Prostate gland (tissue), 2 donors: ENCODE measurements around the gene ARHGAP44. TPM values are rescaled to one million over a fixed set of nuclear protein-coding genes. Genes with fewer than 3 reads are reported as not detected.

Experiments
- DNase-seq: peaks from one replicate; pipeline ENCODE4 v3.0.0-alpha.2; 2019; ENCODE audit warnings: low spot score
- H3K27ac ChIP-seq, 2 donors: fragments of 200-600 bp; sonication (generic); 2 replicates each; pipeline ENCODE4 v1.5.1; 2017 to 2019
- H3K27me3 ChIP-seq: fragments of 200-600 bp; sonication (generic); replicated peaks from 2 replicates; pipeline ENCODE4 v1.5.1; 2019; ENCODE audit not compliant: insufficient read depth
- H3K36me3 ChIP-seq, 2 donors: fragments of 200-600 bp; sonication (generic); 1 replicate in 1 of 2; 2 replicates in 1 of 2; pipeline versions ENCODE4 v1.5.1 to v1.8.1; 2017 to 2019
- H3K4me1 ChIP-seq: fragments of 200-600 bp; sonication (generic); replicated peaks from 2 replicates; pipeline ENCODE4 v1.5.1; 2019
- H3K4me3 ChIP-seq, 2 donors: fragments of 200-600 bp; sonication (generic); 2 replicates each; pipeline ENCODE4 v1.5.1; 2017 to 2019
- H3K9me3 ChIP-seq: fragments of 200-600 bp; sonication (generic); 2 replicates; pipeline ENCODE4 v1.5.1; 2017
- CTCF ChIP-seq, 4 experiments: fragments of 200-600 bp in 2 of 4; fragments of 450-650 bp in 2 of 4; sonication (generic) in 2 of 4; IDR thresholded peaks; 1 replicate in 3 of 4; 2 replicates in 1 of 4; pipeline ENCODE4 v1.5.1; 2016 to 2019; ENCODE audit warnings: antibody characterized with exemption in 4 of 4, mild to moderate bottlenecking in 2 of 4, moderate library complexity in 2 of 4
- POLR2A ChIP-seq: fragments of 450-650 bp; IDR thresholded peaks from one replicate; pipeline ENCODE4 v1.6.1; 2016; ENCODE audit warnings: antibody characterized with exemption, mild to moderate bottlenecking
- POLR2AphosphoS5 ChIP-seq: sonication (generic); formaldehyde crosslinking; IDR thresholded peaks from one replicate; pipeline ENCODE4 v1.6.1; 2017; ENCODE audit warnings: antibody characterized with exemption
- WGBS: methylation state at CpG from one replicate; pipeline ENCODE4 v1.1.5; 2018; 5-methylcytosine and 5-hydroxymethylcytosine counted together
- intact Hi-C: fragments of 100-400 bp; cut with DNase I; formaldehyde crosslinking; loops from one replicate; pipeline ENCODE4 v1.14.2; 2022
- total RNA-seq, 2 donors: library from RNA; depleted of rRNA; stranded (reverse); fragments of >200 nt; gene quantifications; one replicate each; pipeline ENCODE4 v1.1.0, GENCODE V29; 2016

ARHGAP44 gene
- 10 to 100 TPM in 1 of 2 donors, 1 to 10 TPM in 1; 7.5 to 15.7 TPM for total RNA-seq

GRCh38 chr17:12789481-12790248, at the start of gene ARHGAP44:
TSS of gene ARHGAP44 (plus strand) at chr17:12789498. CDS start at chr17:12789839, 341 bp downstream.
- peak; percentile 58 for DNase-seq
- H3K36me3 ChIP-seq: no peaks in the 10 kb centered on the region
- TF ChIP-seq POLR2A (peak; percentile 38), CTCF (IDR thresholded peaks at IDR 0.05) (no peak), POLR2AphosphoS5 (no peak)
- H3K4me3 ChIP-seq: peak within 1 kb of the TSS; percentile 65 to 72
- intact Hi-C loops: no loop called here
- no peaks in the 10 kb centered on the region for H3K27me3 ChIP-seq
- no peaks in the 10 kb centered on the region for H3K4me1 ChIP-seq
- under 1% methylated on average over 39 of the region's 86 CpGs for WGBS
- H3K27ac ChIP-seq: peak within 1 kb of the TSS; percentile 69 to 71
- no peaks in the 10 kb centered on the region for H3K9me3 ChIP-seq

GRCh38 chr17:12739500-12739899, 49.8 kb upstream of the ARHGAP44 start:
- no peaks in the 10 kb centered on the region for H3K9me3 ChIP-seq
- no peak for DNase-seq
- intact Hi-C loops: loop anchor here (5.0 kb wide), 1 partner anchor 482 kb away; no protein-coding TSS in a partner anchor
- H3K4me3 ChIP-seq: no peak overlapping the region
- WGBS: 44% methylated on average over 4 of the region's 4 CpGs
- H3K4me1 ChIP-seq: no peaks in the 10 kb centered on the region
- TF ChIP-seq POLR2A (no peak), POLR2AphosphoS5 (no peak), CTCF (IDR thresholded peaks at IDR 0.05) (no peak)
- H3K27ac ChIP-seq: no peak overlapping the region
- no peaks in the 10 kb centered on the region for H3K27me3 ChIP-seq
- no peaks in the 10 kb centered on the region for H3K36me3 ChIP-seq

- TF ChIP-seq POLR2AphosphoS5: no peak
- TF ChIP-seq CTCF (IDR thresholded peaks at IDR 0.05): no peak
- TF ChIP-seq POLR2A: no peak
- Histone ChIP-seq H3K4me1 (no peaks in the 10 kb centered on the region), H3K4me3 (no peak overlapping the region), H3K27me3 (no peaks in the 10 kb centered on the region), H3K36me3 (no peaks in the 10 kb centered on the region), H3K9me3 (no peaks in the 10 kb centered on the region), H3K27ac (no peak overlapping the region)
- intact Hi-C loops: loop anchor here (5.0 to 10.0 kb wide), 3 partner anchors 76 to 561 kb away; partner anchors contain the start of gene MYOCD
- 51% methylated on average over 3 of the region's 3 CpGs for WGBS
- DNase-seq: no peak
Observed at GRCh38 chr17:12743046-12743445, 46.3 kb upstream of the ARHGAP44 start.

GRCh38 chr17:12744298-12744697, 45.0 kb upstream of the ARHGAP44 start:
- WGBS: 89% methylated on average over 5 of the region's 5 CpGs
- Histone ChIP-seq H3K27ac (no peak overlapping the region), H3K9me3 (no peaks in the 10 kb centered on the region), H3K4me3 (no peak overlapping the region), H3K4me1 (no peaks in the 10 kb centered on the region), H3K36me3 (no peaks in the 10 kb centered on the region), H3K27me3 (no peaks in the 10 kb centered on the region)
- DNase-seq: no peak
- TF ChIP-seq POLR2AphosphoS5 (no peak), CTCF (IDR thresholded peaks at IDR 0.05) (no peak), POLR2A (no peak)
- intact Hi-C loops: loop anchor here (5.0 to 10.0 kb wide), 3 partner anchors 77 to 562 kb away; partner anchors contain the start of gene MYOCD

- Histone ChIP-seq H3K4me3 (no peak overlapping the region), H3K4me1 (no peaks in the 10 kb centered on the region), H3K27me3 (no peaks in the 10 kb centered on the region), H3K27ac (no peak overlapping the region), H3K36me3 (no peaks in the 10 kb centered on the region), H3K9me3 (no peaks in the 10 kb centered on the region)
- no peak for TF ChIP-seq POLR2A
- TF ChIP-seq POLR2AphosphoS5: no peak
- no peak for TF ChIP-seq CTCF (IDR thresholded peaks at IDR 0.05)
- DNase-seq: no peak
- 94% methylated on average over 1 of the region's 1 CpG for WGBS
- intact Hi-C loops: loop anchor here (5.0 to 10.0 kb wide), 3 partner anchors 77 to 562 kb away; partner anchors contain the start of gene MYOCD
Observed at GRCh38 chr17:12744786-12745185, 44.5 kb upstream of the ARHGAP44 start.
